Naive thymus-derived CD4-positive, alpha-beta T cell (primary cell): Measurements from ENCODE around the gene MAGEB17. TPM values are rescaled to one million over a fixed set of nuclear protein-coding genes. Genes with fewer than 3 reads are reported as not detected.
"Not testable (repeated sequence)": the region's sequence is repeated elsewhere in the genome, so short reads cannot be mapped to it uniquely, and the experiment has no call there.

Experiments used
- ATAC-seq: fragments of 150-1000 bp; cut with Tn5 transposase; 2 replicates; pipeline ENCODE4 v1.10.0; 2021; ENCODE audit warnings: mild to moderate bottlenecking, moderate library complexity
- CTCF ChIA-PET: fragments of 350-600 bp; sonication (Branson Sonifier 250); formaldehyde crosslinking; loops from one replicate; lab custom pipeline; 2021; ENCODE audit warnings: antibody characterized with exemption; lab: Charles Lee
- POLR2A ChIA-PET: fragments of 350-600 bp; sonication (Branson Sonifier 250); formaldehyde crosslinking; loops from one replicate; lab custom pipeline; 2021; ENCODE audit warnings: antibody characterized with exemption, inconsistent platforms; lab: Charles Lee
- DNase-seq, 9 donors: peaks; one replicate each; pipeline versions ENCODE4 v3.0.0 to v3.0.0-alpha.2; 2020 to 2022; ENCODE audit warnings: mixed read lengths in 1 of 9
- H3K27ac ChIP-seq: one replicate; pipeline ENCODE4 v1.7.0; 2013; ENCODE audit warnings: mild to moderate bottlenecking, low read depth, low read length, moderate library complexity
- H3K27me3 ChIP-seq, 2 donors: one replicate each; pipeline ENCODE4 v1.7.0; 2013; ENCODE audit warnings: low read length in 2 of 2, mild to moderate bottlenecking in 2 of 2, moderate library complexity in 2 of 2; ENCODE audit not compliant: control insufficient read depth in 2 of 2, insufficient read depth in 2 of 2
- H3K36me3 ChIP-seq, 3 experiments: 1 replicate in 2 of 3; 2 replicates in 1 of 3; pipeline ENCODE4 v1.7.0; 2013; ENCODE audit warnings: low read length in 3 of 3, mild to moderate bottlenecking in 3 of 3, moderate library complexity in 1 of 3; ENCODE audit not compliant: insufficient read depth in 3 of 3, control insufficient read depth in 2 of 3
- H3K4me1 ChIP-seq, 2 donors: one replicate each; pipeline ENCODE4 v1.7.0; 2013; ENCODE audit warnings: low read length in 2 of 2, mild to moderate bottlenecking in 2 of 2, moderate library complexity in 1 of 2; ENCODE audit not compliant: control insufficient read depth in 2 of 2, insufficient read depth in 2 of 2
- H3K4me3 ChIP-seq: 2 replicates; pipeline ENCODE4 v1.7.0; 2013; ENCODE audit warnings: mild to moderate bottlenecking, low read length
- H3K9me3 ChIP-seq, 3 experiments: 1 replicate in 2 of 3; 2 replicates in 1 of 3; pipeline ENCODE4 v1.7.0; 2013; ENCODE audit warnings: low read length in 3 of 3; ENCODE audit not compliant: control insufficient read depth in 2 of 3
- H3K27ac Mint-ChIP-seq, 9 donors: one replicate each; pipeline ENCODE4 v1.8.0; 2020 to 2022; ENCODE audit warnings: mixed read lengths in 9 of 9, mild to moderate bottlenecking in 8 of 9, moderate library complexity in 5 of 9, inconsistent platforms in 2 of 9
- H3K27me3 Mint-ChIP-seq, 5 donors: one replicate each; pipeline ENCODE4 v1.8.0; 2021 to 2022; ENCODE audit warnings: mixed read lengths in 5 of 5, mild to moderate bottlenecking in 1 of 5
- H3K36me3 Mint-ChIP-seq, 5 donors: one replicate each; pipeline ENCODE4 v1.8.0; 2020 to 2022; ENCODE audit warnings: mixed read lengths in 5 of 5, mild to moderate bottlenecking in 3 of 5, inconsistent platforms in 1 of 5
- H3K4me1 Mint-ChIP-seq, 7 donors: one replicate each; pipeline ENCODE4 v1.8.0; 2020 to 2022; ENCODE audit warnings: mixed read lengths in 7 of 7, mild to moderate bottlenecking in 3 of 7, inconsistent platforms in 1 of 7
- H3K4me3 Mint-ChIP-seq, 10 donors: one replicate each; pipeline ENCODE4 v1.8.0; 2020 to 2022; ENCODE audit warnings: mild to moderate bottlenecking in 10 of 10, mixed read lengths in 10 of 10, moderate library complexity in 6 of 10, inconsistent platforms in 2 of 10
- H3K9me3 Mint-ChIP-seq, 11 donors: one replicate each; pipeline ENCODE4 v1.8.0; 2020 to 2022; ENCODE audit warnings: mixed read lengths in 11 of 11, mild to moderate bottlenecking in 4 of 11, inconsistent platforms in 1 of 11, moderate library complexity in 1 of 11
- intact Hi-C, 2 donors: fragments of 100-400 bp; cut with micrococcal nuclease; formaldehyde crosslinking; loops; one replicate each; pipeline ENCODE4 v1.15.1; 2023
- polyA plus RNA-seq, 2 donors: library from polyadenylated mRNA; unstranded; fragments of 300-500 nt; fragmentation: Illumina TruSeq; gene quantifications; one replicate each; pipeline ENCODE4 v1.2.3, GENCODE V29; 2021
- total RNA-seq, 6 experiments: library from RNA in 5 of 6; stranded (reverse) in 5 of 6; gene quantifications; 1 replicate in 5 of 6; 2 replicates in 1 of 6; pipeline ENCODE4 v1.2.3 and lab custom pipeline; 2021 to 2026

Gene MAGEB17
- total and polyA plus RNA-seq, 7 experiments from 2014 or later = not detected

DNA sequence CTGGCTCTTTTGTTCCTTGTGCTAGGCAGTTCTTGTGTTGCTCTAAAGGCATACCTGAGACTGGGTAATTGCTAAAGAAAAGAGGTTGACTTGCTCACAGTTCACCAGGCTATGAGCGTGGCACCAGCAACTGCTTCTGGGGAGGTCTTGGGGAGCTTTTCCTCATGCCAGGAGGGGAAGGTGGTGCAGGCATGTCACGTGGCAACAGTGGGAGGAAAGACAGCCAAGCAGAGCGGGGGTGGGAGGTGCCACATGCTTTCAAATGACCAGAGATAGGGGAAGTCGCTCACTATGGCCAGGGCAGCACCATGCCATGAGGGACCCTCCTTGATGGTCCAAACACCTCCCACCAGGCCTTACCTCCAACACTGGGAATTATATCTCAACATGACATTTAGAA lies 4.7 kb downstream of the MAGEB17 start:
- ATAC-seq (no peak), DNase-seq (no peak)
- Histone ChIP-seq H3K4me3 (no peak overlapping the region), H3K27ac (no peak overlapping the region), H3K4me1 (no peaks in the 10 kb centered on the region), H3K27me3 (no peaks in the 10 kb centered on the region), H3K36me3 (no peaks in the 10 kb centered on the region), H3K9me3 (no peaks in the 10 kb centered on the region)
- intact Hi-C loops = no loop called here
- CTCF ChIA-PET = interaction anchor here (0.6 kb wide), 1 partner anchor 198 kb away, joined by 4 read pairs; no protein-coding TSS in a partner anchor
- H3K9me3 Mint-ChIP-seq = peaks cover 0 to 1% (median 0%) of the 10 kb centered on the region in 11 donors
- no peak overlapping the region for H3K27ac Mint-ChIP-seq
- H3K4me1 Mint-ChIP-seq = no peaks in the 10 kb centered on the region
- H3K4me3 Mint-ChIP-seq = no peak overlapping the region
- H3K36me3 Mint-ChIP-seq = no peaks in the 10 kb centered on the region
- peaks cover 0 to 5% (median 0%) of the 10 kb centered on the region in 5 donors for H3K27me3 Mint-ChIP-seq
- POLR2A ChIA-PET = no interaction called here

DNA sequence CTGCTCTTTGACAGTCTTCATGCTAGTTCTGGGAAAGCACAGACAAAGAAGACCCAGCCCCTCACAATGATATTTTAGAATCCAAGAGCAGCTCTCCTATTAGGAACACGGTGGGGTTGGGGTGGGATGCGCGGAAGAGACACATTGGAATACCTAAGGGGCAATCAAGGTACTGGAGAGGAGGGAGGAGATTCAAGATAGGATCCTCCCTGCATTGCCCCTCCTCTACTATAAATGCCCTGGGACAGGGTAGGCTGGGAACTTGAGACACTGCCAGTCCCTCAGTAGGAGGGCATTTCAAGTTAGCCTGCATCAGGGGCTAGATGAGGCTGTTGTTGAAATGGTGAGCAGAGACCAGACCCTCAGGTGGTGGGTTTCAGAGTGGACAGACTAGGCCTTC lies 5.1 kb downstream of the MAGEB17 start:
- ChIA-PET CTCF (no interaction called here), POLR2A (no interaction called here)
- H3K4me1 ChIP-seq = no peaks in the 10 kb centered on the region
- no peak for DNase-seq
- H3K27ac ChIP-seq = no peak overlapping the region
- intact Hi-C loops = no loop called here
- Mint-ChIP-seq H3K9me3 (peaks cover 0 to 2% (median 0%) of the 10 kb centered on the region in 11 donors), H3K27me3 (peaks cover 0 to 5% (median 0%) of the 10 kb centered on the region in 5 donors), H3K36me3 (no peaks in the 10 kb centered on the region), H3K27ac (no peak overlapping the region), H3K4me1 (no peaks in the 10 kb centered on the region), H3K4me3 (no peak overlapping the region)
- H3K9me3 ChIP-seq = no peaks in the 10 kb centered on the region
- no peak overlapping the region for H3K4me3 ChIP-seq
- no peak for ATAC-seq
- no peaks in the 10 kb centered on the region for H3K27me3 ChIP-seq
- H3K36me3 ChIP-seq = no peaks in the 10 kb centered on the region

DNA sequence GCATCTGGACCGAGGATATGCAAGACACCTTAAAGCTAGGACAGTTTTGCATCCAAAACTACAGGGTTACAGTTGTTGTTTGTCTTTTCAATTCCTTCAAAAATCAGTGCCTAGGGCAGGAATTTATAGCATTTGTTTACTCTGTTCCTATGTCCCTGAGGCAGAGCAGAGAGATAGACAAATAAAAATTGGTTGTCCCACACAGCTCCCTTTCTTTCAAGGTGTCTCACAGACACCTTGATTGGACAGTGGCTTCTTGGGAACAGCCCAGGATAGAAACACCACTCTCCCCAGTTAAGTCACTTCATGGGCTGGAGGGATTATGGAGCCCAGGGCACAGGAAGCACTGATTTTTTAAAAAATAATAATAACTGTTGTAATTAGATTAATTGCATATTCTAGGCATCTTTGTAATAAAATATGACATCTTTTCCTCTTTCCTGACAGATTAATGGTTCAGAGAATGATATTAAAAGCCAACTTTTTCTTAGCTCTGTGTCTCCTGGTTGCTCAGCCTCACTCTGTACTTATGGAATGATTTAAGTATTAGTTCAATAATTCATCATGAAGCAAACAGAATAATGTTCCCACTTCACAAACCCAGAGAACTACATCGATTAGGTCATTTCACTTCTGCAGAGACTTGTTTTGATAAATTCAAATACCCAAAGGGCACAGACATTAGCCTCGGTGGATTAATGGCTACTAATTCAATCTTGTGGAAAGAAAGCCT lies 8.2 kb downstream of the MAGEB17 start:
- Mint-ChIP-seq H3K27me3 (peaks cover 0 to 5% (median 0%) of the 10 kb centered on the region in 5 donors), H3K36me3 (no peaks in the 10 kb centered on the region), H3K4me3 (no peak overlapping the region), H3K27ac (no peak overlapping the region), H3K4me1 (no peaks in the 10 kb centered on the region), H3K9me3 (peaks cover 0 to 2% (median 0%) of the 10 kb centered on the region in 11 donors)
- Histone ChIP-seq H3K4me1 (no peaks in the 10 kb centered on the region), H3K36me3 (no peaks in the 10 kb centered on the region), H3K4me3 (no peak overlapping the region), H3K27me3 (no peaks in the 10 kb centered on the region), H3K9me3 (no peaks in the 10 kb centered on the region), H3K27ac (no peak overlapping the region)
- intact Hi-C loops = no loop called here
- ATAC-seq (no peak), DNase-seq (no peak)
- POLR2A ChIA-PET = no interaction called here
- CTCF ChIA-PET = no interaction called here

DNA sequence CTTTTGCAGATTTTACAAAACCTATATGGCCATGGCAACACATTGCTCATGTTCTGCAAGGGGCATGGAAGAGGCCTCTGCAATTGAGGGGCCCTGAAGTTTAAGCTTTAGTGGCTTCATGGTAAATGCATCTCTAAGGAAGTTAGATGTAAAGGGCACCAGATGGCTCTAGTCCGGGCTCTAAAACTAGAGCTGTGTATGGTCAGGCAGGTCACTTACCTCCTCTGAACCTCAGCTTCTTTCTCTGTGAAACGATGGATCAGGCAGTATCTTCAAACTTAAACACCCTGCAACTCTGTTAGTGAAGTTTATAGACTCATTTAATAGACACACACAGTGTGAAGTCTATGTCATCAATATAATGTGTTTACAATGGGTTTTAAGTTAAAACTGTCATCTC lies 10.0 kb downstream of the MAGEB17 start:
- Mint-ChIP-seq H3K4me3 (no peak overlapping the region), H3K27ac (no peak overlapping the region), H3K9me3 (peaks cover 0 to 2% (median 0%) of the 10 kb centered on the region in 11 donors), H3K4me1 (no peaks in the 10 kb centered on the region), H3K27me3 (peaks cover 0 to 5% (median 0%) of the 10 kb centered on the region in 5 donors), H3K36me3 (no peaks in the 10 kb centered on the region)
- CTCF ChIA-PET = no interaction called here
- Histone ChIP-seq H3K36me3 (no peaks in the 10 kb centered on the region), H3K27me3 (no peaks in the 10 kb centered on the region), H3K4me3 (no peak overlapping the region), H3K27ac (no peak overlapping the region), H3K9me3 (no peaks in the 10 kb centered on the region), H3K4me1 (no peaks in the 10 kb centered on the region)
- DNase-seq (no peak), ATAC-seq (no peak)
- intact Hi-C loops = no loop called here
- POLR2A ChIA-PET = no interaction called here

DNA sequence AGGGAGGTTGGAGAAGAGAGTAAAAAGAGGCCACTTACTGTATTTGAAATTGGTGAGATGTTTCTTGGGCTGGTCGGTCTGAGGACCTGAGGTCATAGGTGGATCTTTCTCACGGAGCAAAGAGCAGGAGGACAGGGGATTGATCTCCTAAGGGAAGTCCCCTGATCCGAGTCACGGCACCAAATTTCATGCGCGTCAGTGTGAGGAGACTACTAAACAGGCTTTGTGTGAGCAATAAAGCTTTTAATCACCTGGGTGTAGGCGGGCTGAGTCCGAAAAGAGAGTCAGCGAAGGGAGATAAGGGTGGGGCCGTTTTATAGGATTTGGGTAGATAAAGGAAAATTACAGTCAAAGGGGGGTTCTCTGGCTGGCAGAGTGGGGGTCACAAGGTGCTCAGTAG lies 16.6 kb downstream of the MAGEB17 start:
- H3K36me3 ChIP-seq, CTCF ChIA-PET, H3K9me3 ChIP-seq, H3K4me3 Mint-ChIP-seq, H3K4me1 Mint-ChIP-seq, H3K4me1 ChIP-seq, H3K27me3 Mint-ChIP-seq, H3K9me3 Mint-ChIP-seq, ATAC-seq, H3K27ac ChIP-seq, H3K27ac Mint-ChIP-seq, H3K27me3 ChIP-seq, intact Hi-C loops, DNase-seq, POLR2A ChIA-PET, H3K4me3 ChIP-seq, H3K36me3 Mint-ChIP-seq: not testable (repeated sequence)

DNA sequence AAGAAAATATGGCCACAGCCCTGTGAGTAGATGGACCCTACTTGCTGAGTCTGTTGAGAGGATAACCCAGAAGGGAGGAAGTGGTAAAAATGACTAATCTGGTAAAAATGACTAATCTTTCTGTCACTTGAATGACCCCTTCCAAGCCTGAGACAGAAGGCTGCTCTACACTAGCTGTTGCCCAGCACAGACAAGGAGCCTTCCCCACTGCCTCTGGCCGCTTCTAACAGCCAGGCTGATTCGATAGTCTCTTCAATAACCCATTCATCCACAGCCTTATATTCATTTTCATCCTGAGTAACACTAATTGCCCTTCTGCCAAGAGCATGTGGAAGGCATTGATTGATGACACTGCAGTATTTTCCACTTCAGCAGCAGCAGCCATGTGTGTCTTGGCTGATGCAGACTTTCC lies 18.4 kb downstream of the MAGEB17 start:
- H3K4me1 ChIP-seq = no peaks in the 10 kb centered on the region
- H3K27ac Mint-ChIP-seq = no peak overlapping the region
- ATAC-seq (peak; percentile 67), DNase-seq (no peak)
- ChIA-PET POLR2A (no interaction called here), CTCF (no interaction called here)
- peaks cover 0 to 4% (median 0%) of the 10 kb centered on the region in 5 donors for H3K27me3 Mint-ChIP-seq
- intact Hi-C loops = no loop called here
- H3K36me3 Mint-ChIP-seq = no peaks in the 10 kb centered on the region
- peaks cover 0 to 1% (median 0%) of the 10 kb centered on the region in 11 donors for H3K9me3 Mint-ChIP-seq
- no peaks in the 10 kb centered on the region for H3K36me3 ChIP-seq
- H3K4me1 Mint-ChIP-seq = peaks cover 0 to 2% (median 0%) of the 10 kb centered on the region in 7 donors
- H3K9me3 ChIP-seq = no peaks in the 10 kb centered on the region
- no peak overlapping the region for H3K4me3 Mint-ChIP-seq
- H3K4me3 ChIP-seq = no peak overlapping the region
- H3K27me3 ChIP-seq = no peaks in the 10 kb centered on the region
- H3K27ac ChIP-seq = no peak overlapping the region
